AG09319 (cell line): ENCODE measurements around the gene FAM228B.

Experiments used
- DNase-seq: peaks from one replicate; pipeline ENCODE4 v3.0.0-alpha.2; 2010; ENCODE audit warnings: low read depth; ENCODE audit errors: extremely low read depth
- CTCF ChIP-seq: IDR thresholded peaks from 2 replicates; pipeline ENCODE4 v1.5.1; 2011; ENCODE audit warnings: low read depth, mild to moderate bottlenecking, inconsistent platforms, low read length, moderate library complexity

Gene FAM228B

DNA sequence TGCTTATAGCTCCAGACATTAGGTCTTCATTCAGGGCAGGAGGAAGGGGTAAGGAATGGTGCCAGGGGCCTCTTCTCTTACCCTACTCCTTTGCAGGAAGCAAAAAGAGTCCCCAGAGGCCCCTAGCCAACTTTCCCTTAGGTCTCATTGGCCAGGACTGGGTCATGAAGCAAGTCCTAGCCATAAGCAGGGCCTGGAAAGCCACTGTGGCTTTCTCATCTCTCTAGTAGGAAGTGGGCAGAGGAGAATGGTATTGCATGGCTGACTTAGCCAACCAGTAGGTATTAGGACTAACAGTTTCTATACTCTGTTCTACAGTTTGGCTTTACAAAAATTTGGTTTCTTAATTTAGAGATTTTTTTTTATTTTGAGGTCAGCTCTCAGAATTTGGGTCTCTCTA lies 56.4 kb downstream of the FAM228B start:
- DNase-seq = no peak

GRCh38 chr2:24181849-24182248 lies 58.6 kb downstream of the FAM228B start:
- TF ChIP-seq CTCF = no peak
- DNase-seq = no peak

More for the DNA sequence above, 56.4 kb downstream of the FAM228B start:
- no peak for TF ChIP-seq CTCF

GRCh38 chr2:24182507-24182906 lies 59.2 kb downstream of the FAM228B start:
- no peak for TF ChIP-seq CTCF
- DNase-seq = no peak

- DNase-seq = no peak
- no peak for TF ChIP-seq CTCF
Measured at GRCh38 chr2:24183366-24184069, 60.2 kb downstream of the FAM228B start.

DNA sequence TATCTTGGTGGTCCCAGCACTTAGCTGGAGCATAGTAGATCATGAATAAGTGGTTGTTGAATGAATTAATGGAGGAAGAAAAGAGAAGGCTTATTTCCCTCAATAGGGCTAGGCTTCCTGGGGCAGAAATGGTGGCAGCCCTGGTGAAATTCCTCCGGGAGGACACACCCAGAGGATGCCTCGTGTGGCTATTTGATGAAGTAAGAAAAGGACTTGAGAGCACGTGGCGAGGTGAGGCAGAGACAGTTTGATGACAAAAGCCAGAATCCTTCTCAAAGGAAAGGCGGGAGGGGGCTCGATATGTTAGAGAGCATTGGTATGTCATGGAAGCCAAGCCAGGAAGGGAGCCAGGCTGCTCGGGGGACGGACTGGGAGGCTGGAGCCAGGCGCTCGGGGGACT lies 66.3 kb downstream of the FAM228B start:
- no peak for DNase-seq
- no peak for TF ChIP-seq CTCF

DNA sequence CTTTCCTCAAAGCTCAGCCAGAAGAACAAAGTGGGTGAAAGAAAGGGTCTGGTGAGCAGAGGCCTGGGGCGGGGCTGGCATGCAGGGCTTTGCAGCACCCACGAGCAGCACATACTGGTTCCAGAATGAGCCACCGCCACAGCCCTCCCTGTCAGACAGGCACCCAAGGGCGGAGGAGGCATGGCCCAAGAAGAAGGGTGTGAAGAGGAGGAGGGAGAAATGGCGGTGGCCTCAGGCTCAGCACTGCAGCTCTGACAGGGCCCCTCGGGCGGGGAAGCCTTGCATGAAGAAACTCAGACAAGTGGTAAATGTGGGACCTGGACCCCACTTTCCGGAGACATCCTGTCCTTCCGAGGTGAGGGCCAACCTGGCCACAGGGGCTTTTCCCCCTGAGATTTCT lies 67.2 kb downstream of the FAM228B start:
- no peak for DNase-seq
- no peak for TF ChIP-seq CTCF

GRCh38 chr2:24191156-24191555 lies 67.9 kb downstream of the FAM228B start:
- DNase-seq = no peak

More at GRCh38 chr2:24191156-24191555, 67.9 kb downstream of the FAM228B start:
- no peak for TF ChIP-seq CTCF
